HG02678 (cell line): ENCODE results near the gene ZNF770.

Source experiments
- ATAC-seq: cut with Tn5 transposase; IDR thresholded peaks from one replicate; pipeline ENCODE4 v1.9.1; 2021; ENCODE audit warnings: mild to moderate bottlenecking, moderate library complexity; ENCODE audit not compliant: unreplicated experiment

The ZNF770 gene, protein sequence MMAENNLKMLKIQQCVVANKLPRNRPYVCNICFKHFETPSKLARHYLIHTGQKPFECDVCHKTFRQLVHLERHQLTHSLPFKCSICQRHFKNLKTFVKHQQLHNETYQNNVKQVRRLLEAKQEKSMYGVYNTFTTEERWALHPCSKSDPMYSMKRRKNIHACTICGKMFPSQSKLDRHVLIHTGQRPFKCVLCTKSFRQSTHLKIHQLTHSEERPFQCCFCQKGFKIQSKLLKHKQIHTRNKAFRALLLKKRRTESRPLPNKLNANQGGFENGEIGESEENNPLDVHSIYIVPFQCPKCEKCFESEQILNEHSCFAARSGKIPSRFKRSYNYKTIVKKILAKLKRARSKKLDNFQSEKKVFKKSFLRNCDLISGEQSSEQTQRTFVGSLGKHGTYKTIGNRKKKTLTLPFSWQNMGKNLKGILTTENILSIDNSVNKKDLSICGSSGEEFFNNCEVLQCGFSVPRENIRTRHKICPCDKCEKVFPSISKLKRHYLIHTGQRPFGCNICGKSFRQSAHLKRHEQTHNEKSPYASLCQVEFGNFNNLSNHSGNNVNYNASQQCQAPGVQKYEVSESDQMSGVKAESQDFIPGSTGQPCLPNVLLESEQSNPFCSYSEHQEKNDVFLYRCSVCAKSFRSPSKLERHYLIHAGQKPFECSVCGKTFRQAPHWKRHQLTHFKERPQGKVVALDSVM

DNA sequence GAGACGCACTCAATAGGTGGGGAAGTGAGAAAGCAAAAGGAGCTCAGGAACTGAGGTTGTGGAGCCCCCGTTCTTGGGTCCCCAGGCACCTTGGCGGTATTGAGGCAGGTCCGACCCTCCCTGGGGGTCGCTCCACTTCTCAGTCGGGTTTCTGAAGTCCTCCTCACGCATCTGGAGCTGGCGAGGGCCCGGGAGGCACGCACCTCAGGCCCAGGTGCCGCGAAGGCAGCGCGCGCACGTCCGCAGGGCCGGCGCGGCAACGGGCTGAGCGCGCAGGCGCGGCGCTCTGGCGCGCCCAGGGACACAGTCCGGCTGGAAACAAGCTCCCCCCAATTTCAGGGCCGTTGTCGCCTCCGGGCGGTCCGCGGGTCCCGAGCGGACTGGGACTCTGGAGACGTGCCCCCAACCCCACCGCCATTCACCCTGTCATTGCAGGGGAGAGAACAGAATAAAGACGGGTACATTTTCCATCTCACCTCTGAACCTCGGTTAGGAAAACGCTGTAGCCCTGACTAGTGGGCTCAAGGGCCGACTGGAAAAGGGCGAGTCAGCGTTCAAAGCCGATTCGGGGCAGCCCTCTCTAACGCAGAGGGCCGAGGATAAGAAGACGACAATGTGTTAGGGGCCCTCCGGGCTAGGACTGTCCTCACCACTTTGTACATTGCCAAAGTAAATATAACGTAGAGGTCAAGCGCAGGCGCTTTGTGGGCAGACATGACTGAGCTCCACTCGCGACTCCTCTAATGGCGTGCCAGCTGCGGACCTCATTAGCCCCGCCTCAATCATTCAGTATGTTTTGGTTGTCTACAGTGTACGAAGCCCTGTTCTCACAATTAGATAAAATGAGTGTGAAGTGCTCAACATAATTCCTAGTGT is at the start of gene ZNF770:
TSS of gene ZNF770 (minus strand) at position 261 of the 876 bp plus-strand sequence. CDS start 4,853 bp downstream, outside the sequence.
- ATAC-seq: peak; percentile 82

DNA sequence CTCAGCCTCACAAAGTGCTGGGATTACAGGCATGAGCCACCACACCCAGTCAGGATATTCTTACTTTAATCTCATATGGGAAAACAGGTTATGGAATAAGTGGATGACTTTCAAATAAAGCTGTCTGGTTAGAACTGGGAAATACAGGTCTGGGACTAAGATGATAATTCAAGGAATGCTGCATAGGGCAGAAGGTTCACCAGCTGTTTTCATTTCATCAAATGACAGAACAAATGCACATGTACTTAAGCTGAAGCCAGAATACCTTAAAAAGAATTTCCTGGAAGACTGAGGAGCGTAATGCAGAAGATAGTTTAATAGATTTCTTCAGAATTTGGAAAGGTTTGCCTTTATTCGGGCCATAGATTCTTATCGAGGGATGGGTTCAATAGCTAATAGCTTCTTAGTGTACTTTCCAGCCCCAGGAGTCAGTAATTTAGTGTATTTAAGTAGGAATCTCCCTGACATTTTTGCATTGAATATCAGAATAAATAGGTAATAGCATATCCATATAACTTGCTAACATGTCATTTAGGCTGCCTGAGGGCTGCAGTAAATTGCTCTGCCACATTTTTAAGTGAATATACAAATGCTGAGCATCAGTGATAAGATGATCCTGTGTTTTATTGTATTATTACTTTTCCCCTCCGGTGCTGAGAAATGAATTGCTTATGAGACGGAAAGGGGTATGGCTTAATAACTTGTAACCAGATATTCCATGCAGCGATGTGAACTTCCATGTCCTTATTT is 40.3 kb upstream of the ZNF770 start:
- no peak for ATAC-seq

DNA sequence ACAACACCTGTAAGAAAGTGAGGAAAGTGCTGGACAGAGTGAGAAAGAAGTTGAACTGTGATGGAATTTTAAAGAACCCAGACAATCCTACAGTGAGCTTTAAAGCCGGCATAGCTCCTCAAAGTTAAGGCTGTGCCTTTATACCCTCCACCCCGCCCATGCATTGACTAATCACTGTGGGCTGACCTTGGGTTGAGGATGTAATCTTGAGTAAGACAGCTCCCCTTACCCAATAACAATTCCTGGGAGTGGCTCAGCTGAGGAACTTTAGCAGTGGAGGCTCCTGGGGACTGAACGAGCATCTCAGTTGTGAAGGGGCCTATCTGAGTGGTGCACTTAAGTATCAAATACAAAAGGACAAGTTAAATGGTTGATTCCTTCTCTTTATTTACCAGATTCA is 35.7 kb upstream of the ZNF770 start:
- no peak for ATAC-seq

DNA sequence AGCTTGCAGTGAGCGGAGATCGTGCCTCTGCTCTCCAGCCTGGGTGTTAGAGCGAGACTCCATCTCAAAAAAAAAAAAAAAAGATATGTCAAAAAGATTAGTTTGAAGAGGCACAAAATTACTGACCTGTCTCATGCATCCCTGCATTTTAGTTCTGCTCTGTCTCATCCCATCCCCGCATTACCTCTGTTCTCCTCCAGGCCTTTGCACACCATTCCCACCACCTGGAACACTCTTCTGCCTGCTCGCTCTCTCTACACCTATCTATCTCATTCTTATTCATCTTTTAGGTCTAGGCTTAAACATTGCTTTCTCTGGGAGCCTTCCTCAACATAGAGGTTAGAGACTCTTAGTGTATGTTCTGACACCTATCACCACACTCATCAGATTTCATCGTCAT is 32.9 kb upstream of the ZNF770 start:
- ATAC-seq: no peak

DNA sequence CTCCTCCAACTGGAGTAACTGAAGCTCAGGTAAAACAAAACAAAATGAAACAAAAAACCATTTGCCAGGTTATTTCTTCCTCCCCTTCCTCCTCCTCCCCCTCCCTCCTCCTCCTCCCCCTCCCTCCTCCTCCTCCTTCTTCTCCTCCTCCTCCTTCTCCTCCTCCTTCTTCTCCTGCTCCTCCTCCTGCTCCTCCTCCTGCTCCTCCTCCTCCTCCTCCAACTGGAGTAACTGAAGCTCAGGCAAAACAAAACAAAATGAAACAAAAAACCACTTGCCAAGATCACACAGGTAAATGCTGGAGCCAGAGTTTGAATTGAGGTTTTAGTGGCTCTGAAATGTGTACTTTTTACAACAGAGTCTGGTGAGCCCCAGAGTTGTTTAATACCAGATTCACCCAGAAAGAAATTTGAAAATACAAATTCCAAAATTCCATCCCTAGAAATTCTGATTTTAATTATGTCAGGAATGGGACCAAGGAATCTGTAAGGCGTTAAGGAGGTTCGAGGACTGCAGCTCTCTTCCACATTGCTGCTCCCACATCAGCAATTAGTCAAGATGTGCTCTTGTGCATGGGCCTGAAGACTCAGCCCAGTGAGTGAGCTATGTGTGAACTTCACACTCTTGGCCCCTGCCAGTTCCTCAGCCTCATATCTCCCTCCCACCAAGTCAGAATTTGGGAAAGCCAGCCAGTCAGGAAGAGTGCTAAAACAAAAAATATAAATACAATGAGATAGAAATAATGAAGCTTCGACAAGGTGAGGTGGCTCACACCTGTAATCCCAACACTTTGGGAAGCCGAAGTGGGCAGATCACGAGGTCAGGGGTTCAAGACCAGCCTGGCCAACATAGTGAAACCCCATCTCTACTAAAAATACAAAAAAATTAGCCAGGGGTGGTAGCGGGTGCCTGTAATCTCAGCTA is 31.6 kb upstream of the ZNF770 start:
- no peak for ATAC-seq

DNA sequence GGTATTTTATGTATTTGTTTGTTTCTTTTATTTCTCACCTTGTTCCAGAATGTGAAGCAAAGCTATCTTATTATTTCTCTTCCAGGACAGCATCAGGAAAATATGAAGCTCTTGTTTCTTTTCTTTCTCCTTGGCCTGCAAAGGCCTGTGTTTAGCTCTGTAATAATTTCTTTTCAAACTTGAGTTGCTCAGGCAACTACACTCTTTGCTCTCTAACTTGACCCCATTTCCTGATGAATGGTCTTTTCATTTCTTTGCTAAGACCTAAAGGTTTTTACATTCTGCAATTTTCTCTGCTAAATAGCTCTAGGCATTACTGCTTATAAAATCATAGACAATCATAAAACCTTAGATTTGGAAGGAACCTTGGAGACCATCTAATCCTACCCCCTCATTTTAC is 26.2 kb upstream of the ZNF770 start:
- ATAC-seq: no peak

DNA sequence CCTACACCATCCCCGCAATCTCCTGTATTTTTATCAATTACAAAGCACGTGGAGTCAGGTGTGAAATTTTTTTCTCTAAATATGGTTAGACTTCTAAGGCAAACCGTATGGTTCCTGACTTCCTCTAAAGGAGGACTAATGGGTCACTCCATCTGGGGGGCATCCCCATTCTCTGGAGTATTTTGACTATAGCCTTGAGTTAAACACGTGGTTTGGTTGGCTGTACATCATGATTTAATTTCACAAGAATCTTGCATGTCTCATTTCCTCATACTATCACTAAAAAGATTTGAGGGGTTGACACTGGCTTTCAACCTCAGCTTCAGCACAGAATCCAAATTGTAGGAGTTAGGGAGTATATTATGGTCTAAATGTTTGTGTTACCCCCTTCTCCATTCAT is 25.3 kb upstream of the ZNF770 start:
- no peak for ATAC-seq

DNA sequence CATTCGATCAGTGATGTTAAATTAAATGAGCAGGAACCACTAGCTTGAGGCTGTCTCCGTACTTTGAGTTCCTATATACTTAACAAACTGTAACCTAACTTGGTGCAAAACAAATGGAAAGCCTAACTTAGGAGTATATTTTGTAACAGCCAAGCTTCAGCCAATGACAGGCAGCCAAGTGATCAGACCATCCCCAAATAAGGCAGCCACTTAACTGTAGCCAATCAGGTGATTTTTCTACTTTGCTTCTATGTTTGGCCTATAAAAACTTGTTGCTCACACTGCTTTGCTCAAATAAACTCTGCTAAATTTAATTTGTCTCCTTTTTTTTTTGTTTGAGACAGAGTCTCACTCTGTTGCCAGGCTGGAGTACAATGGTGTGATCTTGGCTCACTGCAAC is 19.3 kb upstream of the ZNF770 start:
- ATAC-seq: no peak

DNA sequence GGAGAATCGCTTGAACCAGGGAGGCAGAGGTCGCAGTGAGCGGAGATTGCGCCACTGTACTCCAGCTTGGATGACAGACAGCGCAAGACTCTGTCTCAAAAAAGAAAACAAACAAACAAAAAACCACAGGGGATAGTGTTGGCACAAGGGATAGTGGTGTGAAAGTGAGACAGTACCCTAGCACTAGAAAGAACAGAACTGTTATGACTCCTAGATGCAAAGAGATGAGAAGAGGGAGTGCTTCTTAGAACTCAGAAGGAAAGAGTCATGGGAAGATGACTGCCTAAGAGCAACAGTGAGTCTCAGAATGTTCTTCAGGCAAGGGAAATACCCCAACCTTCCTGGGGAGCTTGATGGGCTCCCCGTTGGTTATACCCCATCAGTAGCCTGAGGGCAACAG is 17.8 kb upstream of the ZNF770 start:
- no peak for ATAC-seq

DNA sequence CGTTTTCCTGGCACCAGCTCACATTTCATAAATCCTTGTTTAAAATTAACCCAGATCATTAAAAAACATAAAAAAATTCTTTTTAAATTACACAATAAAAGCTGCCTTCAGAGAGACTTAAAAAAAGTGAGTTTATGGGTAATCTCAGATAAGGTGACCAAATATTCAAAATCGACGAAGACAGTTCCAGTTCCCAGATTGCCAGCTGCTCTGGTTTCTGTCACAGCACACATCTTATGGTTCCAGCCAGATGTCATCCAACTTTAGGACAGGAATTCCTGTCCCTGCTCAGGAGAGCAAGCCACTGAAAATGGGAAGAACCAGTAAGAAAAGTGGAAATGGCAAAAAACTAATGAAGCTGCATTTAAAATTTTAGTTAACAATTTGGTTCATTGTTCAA is 15.8 kb upstream of the ZNF770 start:
- no peak for ATAC-seq

DNA sequence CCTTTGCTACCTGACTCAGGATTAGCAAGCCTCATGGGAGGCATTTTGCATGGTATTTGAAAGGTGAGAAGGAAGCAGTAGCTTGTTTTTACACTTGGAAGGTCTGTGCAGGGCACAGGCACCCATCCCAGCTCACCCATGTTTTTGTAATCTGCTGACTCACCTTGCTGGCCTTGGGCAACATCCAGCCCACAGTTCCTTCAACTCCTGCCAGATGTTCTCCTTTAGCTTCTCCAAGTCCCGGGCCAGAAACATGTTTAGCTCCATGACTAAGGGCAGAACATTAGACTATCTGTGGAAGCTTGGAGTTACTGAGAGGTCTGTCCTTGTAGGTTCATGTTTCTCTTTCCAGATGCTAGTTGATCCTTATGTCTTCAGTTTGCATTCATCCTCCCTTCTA is 12.4 kb upstream of the ZNF770 start:
- ATAC-seq: no peak

DNA sequence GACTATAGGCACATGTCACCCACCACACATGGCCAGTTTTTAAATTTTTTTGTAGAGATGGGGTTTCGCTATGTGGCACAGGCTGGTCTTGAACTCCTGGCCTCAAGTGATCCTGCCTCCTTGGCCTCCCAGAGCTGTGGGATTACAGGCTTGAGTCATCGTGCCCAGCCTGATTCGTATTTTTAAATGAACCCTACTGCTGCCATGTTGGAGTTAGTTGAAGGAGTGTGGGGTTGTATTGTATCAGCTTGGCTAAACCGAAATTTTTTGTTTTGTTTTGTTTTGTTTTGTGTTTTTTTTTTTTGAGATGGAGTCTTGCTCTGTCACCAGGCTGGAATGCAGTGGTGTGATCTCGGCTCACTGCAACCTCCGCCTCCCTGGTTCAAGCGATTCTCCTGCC is 11.8 kb upstream of the ZNF770 start:
- no peak for ATAC-seq

DNA sequence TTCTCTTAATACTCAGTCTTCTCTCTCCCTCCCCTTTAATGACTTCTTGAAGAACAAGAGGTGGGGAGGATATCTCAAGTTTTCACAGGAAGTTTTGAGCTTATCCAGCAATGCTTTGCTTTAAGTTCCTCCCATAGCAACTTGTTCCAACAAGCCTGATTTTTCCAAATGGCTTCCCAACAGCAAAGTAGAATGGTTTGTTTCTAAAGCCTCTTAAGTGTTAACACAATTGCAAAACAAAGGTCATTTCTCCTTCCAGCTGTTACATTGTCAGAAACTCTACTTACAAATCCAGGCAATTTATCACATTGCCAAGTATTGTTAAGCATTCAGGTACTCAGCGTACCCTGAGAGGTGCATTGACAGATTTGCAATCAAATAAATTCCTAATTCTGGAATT is 6.8 kb upstream of the ZNF770 start:
- ATAC-seq: no peak

DNA sequence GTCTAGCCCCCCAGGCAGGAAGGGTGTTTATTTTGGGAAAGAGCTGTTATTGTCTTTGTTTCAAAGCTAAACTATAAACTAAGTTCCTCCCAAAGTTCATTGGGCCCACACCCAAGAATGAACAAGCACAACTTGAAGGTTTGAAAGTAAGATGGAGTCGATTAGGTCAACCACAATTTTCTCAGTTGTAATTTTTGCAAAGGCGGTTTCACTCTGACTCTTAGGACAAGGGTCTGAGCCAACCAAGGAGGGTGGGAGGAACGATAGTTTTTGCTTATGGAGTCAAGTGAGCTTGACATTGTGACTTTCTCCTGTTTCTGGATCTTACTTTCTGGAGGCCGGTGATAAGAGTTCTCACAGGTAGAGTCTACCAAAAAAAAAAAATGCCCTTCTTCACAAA is 5.8 kb upstream of the ZNF770 start:
- ATAC-seq: peak; percentile 93

DNA sequence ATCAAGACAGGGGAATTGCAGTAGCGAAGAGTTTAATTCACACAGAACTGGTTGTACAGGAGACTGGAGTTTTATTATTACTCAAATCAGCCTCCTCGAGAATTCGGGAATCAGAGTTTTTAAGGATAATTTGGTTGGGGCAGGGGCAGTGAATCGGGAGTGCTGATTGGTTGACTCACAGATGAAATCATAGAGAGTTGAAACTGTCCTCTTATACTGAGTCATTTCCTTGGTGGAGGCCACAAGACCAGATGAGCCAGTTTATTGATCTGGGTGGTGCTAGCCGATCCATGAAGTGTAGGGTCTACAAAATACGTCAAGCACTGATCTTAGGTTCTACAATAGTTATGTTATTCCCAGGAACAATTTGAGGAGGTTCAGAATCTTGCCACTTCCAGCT is 5.3 kb upstream of the ZNF770 start:
- peak; percentile 29 for ATAC-seq

DNA sequence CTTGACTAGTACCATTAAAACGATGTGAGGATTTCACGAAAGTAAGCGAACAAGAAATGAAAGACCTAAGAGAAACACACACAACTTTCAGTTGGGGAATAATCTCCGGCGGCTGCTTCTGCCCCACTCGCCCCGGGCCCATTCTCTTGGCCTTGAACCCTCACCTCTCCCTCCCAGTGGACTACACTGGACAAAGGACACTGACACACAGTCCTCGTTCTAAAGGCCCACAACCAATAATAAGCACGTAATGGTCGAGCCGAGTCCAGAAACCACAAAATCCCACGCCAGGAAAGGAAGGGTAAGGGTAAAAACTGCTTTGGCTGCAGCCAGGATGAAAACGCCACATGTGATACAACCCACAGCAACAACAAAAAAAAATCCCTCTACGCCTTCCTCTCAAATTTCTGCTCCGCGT is 469 bp downstream of the ZNF770 start:
- no peak for ATAC-seq

DNA sequence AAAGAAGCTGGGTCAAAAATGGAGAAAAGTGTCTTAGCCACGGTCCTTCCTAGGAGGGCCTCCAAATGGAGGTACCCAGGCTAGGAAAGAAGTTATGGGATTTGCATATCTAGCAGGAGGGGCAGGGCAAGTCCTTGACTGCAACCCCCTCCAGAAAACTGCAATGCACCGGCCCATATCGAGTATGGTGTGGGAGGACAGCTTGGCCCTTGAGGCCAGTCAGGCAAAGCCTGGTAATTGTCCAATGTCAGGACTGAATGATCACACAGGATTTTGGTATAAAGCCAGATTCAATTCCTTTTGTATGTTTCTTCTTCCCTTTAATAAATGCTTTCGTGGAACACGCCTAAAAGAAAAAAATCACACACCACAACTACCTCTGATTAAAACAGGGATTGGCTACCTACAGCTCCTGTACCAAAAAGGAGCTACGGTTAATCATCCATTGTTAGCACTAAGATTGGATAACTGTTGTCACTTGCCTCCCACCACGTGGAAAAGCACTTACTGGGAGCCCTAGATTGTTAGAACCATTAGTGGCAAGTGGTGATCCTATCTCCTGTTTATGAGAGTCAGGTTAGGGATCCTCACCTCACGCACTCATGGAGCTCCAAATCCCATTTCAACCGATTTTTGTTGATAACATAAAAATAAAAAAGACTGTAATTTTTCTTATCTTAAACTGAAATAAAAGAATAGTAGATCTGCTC is 1.2 kb downstream of the ZNF770 start:
- ATAC-seq: no peak

DNA sequence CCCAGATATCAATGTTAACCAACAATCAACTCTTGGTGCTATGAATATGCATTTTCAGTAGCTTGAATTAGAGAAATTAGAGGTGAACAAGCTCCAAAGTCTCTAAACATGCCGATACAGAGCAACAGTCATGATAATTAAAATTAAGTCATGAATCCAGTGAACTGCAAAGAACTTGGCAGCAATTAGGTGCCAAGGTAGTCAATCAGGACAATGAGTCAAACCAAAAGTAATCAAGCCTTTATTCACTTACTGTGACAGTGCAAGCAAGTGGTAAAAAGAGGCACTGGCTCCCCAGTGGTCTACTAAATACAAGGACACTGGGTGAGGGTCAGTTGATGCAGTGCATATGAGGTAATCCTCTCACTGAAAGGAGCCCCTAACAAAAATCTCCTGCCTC is 1.8 kb downstream of the ZNF770 start:
- ATAC-seq: no peak
